ENCODE data around the gene MX1.

Gene MX1

DNA sequence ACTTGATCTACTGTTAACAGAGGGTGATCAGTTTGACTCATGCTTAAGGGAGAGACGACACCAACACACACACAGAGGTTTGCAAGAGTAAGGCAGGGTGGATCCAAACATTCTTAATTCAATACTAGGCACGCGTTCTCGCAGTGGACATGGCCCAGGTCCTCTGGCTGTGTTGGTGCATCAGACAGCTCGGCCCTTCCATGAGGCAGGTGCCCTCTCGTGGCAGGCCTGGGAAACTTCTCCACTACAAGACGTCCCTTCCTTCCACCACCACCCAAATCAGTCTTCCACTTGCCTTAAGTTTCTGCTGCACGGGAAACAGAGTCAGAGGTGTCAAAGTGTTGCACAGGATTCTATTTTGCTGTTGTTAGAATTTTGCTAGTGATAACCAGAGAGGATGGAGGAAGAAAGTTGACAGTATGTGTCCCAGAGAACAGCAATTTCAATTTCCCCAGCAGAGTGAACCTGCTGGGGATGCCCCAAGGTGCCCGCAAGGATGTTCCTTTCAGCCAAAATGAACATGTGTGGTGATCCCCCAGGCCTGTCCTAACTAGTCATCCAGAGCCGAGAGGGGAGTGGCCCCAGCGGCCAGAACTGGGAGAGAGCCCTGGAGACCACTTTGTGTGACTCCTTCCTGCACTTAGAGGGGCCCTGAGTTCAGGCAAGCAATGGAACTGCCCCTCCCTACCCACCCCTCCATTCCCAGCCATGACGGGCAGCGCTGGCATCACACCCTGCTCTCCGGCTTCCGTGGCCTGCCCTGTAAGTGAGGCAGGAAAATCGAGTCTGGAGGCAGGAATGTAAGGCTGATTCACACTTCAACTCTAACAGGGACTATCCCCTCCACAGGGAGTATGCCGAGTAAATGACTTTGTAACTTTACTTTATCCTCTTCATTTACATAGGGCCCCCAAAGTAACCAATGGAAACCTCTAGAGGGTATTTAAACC is 34.8 kb downstream of the MX1 start:
- peak; percentile 55 for DNase-seq

DNA sequence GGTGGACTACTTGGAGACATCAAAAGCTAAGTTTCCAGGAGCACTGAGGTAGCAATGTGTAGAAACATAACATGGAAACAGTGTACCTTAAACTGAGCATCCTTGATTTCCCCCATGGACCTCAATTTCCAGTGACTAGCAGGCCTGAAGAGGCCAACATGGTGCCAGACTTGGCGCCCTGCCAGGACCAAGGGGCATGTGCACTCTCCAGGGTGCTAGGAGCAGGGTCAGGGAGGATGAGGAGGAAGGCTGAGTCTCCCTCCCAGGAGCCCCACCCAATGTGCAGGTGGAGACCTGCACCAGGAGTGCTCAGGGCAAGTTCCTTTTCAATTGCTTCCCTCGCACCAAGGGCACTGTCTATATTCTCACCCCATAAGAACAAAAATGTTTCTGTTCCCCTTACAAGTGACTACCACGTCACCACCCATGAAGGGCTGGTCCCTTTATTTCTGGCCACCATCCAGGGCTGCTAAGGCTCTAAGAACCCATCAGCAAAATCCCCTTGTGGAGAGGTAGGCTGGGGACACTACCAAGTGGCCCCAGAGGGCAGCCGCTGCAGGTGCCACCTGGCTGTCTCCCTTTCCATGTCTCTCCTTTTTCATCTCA is 39.2 kb downstream of the MX1 start:
- no peak for DNase-seq

DNA sequence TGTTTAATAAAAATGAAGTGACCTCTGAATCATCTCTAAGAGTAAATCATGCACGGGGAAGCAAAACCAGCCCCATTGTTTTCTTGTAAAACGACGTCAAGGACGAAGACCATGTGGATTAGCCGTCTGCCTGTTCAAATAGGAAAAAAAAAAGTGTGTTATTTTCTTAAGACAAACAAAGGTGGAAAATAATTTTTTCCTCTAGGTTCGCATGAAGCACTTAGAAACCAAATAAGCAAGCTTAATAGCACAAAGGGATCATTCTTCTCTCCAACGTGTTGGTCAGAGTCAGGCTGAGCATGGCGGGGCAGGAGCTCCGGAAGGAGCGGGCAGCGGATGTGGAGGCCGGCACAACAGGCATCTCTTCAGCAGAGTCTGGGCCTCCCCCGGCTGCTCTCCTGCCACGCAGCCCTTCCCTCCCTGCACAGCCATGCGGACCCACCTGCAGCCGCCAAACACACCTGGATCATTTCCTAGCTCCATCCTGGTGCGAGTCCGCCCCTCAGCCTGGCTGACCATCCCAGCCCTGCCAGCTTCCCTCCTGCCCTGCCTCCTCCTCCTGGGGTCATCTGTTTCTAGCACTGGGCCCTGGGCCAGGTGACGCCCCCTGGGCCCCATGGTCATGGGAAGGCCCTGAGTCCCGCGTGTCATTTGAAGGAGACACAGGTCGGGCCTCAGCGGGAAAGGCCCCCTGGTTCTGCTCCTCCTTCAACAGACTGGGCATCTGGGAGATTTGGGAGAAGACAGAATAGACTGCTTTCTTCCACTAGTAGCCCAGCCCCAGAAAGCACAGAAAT is 40.2 kb downstream of the MX1 start:
- no peak for DNase-seq

DNA sequence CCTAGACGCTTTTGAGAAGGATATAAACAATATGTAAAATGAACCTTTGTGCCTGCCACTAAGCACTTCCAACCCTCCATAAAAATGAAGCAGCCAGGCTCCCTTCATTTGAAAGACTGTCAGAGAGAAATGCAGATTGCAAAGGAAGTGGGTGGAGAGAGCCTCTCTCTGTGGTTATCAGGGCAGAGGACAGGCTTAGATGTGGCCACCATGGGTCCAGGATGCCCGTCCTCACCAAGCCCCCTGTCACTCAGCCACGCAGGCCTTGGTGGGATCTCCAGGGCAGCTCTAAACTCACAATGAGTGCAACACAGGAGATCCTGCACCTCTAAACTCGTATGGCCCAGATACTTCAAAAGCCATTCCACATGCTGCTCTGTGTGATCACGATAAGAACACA is 44.0 kb downstream of the MX1 start:
- DNase-seq = no peak

DNA sequence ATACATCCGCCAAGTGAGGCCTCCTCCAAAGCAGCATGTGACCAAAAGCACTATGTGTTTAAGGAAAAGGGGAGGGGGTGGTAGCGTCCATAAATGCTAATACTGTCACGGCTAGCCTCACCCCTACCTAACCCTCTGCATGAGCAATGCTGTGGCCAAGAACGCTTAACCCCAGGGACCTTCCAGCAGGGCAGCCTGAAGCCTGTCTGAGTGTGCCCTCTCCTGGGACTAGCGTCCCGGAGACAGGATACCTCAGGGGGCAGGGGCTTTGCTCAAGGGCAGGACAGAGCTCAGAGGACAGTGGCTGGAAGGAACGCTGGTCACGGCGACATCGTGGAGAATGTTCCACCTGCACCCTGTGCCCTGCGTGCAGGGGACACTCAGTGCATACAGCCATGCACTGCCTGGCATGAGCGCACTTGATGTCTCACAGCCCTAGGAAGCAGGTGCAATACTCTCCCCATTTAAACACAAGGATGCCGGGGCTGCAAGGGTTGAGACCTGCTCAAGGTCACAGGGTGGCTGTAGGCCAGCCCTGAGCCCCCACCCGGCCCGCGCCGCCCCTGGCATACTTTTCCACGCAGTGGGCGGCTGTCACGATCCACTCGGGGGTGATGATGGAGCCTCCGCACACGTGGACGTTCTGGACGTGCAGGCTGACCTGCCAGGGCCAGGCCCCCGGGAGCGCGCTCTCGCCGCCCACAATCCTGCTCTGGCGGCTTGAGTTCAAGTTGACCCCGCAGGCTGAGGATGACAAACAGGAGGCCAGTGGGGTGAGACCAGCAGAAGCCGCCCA is 46.9 kb downstream of the MX1 start:
- DNase-seq = no peak

DNA sequence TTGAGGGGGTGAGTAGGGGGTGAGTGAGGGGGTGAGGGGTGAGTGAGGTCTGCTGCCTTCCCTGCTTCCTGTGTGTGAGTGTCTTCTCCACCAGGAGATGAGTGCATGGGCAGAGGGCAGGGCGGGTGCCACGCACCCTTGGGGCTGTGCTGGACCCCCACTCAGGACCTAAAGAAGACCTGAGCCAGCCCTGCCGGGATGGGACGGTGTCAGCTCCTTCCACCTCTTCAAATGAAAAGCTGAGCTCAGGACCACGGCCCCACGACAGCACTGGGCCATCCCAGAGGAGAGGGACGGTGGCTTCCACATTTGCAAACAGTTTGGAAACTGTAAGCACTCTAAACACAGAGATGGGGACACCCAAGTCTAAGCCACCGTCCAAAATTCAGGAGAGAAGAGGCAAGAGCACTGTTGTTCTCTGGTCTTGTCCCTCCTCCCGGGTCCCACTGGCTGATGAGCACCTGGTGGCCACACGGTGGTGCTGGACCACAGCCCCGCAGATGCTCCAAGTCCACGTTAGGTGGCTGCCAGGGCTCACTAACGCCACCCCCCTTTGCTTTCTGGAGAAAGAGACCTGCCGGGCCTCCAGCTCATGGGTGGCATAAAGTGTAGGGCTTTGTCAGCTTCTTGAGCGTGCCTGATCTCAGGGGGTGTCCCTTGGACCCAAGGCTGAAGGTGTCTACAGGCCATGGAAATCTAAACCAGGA is 49.8 kb downstream of the MX1 start:
- DNase-seq = no peak

DNA sequence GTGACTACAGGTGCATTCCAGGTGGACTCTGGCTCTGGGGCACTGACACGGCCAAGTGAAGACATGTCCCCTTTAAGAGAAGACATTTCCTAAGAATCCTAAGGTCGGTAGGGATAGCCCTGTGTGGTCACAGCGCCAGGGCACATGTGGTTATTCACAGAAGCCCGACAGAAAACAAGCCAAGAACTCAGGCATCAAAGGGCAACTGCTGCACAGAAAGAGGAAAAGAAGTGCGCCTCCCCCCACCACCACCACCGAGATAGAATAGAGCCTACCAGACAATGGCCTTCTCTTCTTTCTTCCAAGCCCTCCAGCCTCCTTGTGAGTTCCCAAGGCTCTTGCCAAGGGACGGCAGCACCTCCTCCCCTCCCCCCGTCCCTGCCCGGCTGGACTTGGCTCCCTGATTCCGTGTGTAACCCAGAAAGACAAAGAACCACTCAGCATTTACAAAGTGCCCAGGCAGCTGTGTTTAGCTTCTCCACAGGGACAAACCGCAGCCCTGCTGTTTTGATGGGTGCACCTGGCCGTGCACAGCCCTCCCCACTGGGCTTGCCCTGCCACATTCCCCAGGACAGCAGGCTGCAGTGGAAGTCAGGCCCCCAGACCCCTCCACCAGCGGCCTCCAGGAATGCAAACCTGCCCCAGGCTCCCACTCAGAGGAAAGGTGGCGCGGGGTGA is 51.7 kb downstream of the MX1 start:
- no peak for DNase-seq

DNA sequence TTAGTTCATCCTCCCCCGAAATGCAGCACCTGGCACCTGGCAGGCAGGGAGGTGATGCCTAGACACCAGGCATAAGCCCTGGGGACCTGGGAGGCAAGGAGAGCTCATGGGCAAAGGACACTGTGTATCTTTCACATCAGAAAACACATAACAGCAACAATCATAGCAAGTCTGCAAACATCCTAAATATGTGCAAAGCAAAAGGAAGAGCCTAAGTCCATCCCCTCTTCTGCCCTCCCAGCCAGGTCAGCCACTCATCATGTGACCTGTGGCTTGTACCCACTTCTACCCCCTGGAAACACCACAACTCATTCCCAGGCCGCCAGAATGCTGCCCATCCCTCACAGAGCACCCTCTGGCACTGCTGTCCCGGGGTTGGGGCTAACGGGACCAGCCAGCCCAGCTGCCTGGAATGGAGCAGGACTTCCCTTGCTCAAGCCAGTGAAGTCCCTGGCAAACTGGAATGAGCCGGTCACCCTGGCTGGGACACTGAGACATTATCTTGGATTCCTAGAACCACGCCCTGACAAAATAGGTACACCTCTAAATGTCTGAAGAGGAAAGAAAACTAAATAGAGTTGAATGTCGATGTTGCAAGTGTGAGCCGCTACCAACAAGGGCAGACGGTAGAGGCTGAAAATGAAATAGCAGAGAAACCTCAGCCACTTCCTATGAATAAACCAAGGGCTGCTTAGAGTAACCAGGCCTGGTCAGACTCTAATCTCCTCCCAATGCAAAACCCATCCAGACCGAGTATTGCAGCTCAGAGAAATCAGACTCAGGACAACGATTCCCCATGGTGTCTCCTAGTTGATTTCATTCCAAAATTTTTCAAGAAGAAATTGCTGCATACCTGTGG is 52.5 kb downstream of the MX1 start:
- DNase-seq = no peak

DNA sequence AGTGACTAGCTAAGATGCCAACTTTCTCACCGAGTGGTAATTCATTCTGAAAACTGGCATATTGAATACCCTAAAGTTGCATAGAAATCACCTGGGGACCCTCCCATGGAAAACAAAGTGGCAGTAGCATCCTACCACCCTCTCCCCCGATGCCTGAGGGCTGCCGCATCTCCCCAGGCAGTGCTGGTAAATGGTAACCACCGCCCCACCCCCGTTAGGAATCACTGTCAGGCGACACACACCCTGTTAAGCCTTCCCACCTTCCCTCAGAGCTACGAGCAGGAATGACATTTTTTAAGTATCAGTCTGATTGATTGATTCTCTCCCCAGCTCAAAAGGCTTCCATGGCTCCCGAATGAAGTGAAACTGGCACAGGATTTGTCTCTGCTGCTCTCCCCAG is 53.6 kb downstream of the MX1 start:
- DNase-seq = no peak

DNA sequence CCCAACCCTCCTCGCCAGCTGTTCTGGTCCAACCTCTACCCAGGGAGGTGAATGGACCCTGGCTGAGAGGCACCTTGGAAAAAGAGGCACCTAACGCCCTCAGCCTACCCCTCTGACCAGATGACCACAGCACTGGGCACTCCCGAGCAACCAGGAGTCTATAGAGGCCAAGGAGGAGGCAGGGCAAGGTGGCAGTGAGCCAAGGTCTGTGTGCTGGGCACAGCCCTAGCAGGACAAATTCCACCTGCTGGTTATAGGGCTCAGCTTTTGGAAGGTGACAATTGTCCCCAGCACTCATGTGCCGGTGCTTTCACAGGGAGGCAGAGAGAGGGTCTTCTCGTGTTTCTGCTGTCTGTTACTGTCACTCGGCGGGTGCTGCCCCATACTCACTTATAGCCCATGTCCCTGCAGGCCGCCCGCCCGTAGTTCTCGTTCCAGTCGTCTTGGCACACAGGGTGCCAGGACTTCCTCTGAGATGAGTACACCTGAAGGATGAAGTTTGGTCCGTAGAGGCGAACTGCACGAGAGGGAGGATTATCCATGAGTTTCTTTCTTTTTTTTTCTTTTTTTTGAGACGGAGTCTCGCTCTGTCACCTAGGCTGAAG is 54.1 kb downstream of the MX1 start:
- no peak for DNase-seq

DNA sequence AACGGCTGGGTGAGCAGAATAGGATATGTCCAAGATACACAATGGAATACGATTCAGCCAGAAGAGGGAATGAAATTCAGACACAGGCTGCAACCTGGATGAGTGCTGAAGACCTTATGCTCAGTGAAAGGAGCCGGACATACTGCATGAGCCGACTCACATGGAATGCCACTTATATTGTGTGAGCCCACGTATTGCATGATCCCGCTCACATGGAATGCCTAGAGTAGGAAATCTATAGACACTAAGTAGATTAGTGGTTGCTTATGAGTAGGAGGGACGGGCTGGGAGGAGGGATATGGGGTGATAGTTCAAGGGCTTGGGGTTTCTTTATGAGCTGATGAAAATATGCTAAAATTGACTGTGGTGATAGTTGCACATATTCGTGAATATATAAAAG is 55.2 kb downstream of the MX1 start:
- no peak for DNase-seq

DNA sequence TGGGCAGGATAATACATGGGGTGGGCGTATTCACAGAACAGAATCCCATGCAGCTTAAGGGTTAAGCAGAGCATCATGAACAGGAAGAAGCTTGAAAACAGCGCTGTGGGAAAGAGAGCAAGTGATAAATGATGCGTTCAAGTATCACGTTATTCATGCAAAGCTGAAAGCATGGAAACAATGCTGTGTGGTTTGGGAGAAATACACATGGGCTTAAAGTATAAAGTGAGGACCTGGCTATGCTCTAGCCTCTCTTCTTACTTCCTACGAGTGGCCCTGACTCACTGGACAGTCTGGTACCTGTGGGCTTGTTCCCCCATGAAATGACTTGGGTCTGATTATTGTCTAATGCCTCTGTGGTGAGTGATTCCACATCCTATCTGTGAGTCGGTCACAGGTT is 56.3 kb downstream of the MX1 start:
- no peak for DNase-seq

DNA sequence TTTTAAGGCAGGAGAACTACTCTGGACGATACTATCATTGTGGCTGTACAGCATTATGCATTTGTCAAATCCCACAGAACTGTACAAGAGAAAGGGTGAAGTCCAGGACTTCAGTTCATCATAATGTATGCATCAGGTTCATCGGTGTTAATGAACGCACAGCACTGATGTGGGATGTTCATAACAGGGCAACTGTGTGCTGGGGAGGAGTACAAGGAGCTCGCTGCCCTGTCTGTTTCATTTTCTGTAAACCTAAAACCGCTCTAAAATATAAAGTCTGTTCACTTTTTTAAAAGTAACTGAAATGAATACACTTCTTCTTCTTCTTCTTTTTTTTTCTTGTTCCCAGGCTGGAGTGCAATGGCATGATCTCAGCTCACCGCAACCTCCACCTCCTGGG is 56.9 kb downstream of the MX1 start:
- DNase-seq = no peak

DNA sequence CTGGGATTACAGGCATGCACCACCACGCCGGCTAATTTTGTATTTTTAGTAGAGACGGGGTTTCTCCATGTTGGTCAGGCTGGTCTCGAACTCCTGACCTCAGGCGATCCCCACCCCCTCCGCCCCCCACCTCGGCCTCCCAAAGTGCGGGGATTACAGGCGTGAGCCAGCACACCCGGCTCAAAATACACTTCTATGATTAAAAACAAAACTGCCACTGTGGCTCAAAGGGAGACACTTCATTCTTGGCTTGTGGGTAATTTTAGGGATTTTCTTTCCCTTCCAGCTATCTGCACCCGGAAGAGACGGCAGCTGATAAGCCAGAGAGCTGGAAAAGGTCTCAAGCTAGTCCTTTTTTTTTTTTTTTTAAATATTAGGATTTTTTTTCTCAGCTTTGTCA is 57.4 kb downstream of the MX1 start:
- no peak for DNase-seq

DNA sequence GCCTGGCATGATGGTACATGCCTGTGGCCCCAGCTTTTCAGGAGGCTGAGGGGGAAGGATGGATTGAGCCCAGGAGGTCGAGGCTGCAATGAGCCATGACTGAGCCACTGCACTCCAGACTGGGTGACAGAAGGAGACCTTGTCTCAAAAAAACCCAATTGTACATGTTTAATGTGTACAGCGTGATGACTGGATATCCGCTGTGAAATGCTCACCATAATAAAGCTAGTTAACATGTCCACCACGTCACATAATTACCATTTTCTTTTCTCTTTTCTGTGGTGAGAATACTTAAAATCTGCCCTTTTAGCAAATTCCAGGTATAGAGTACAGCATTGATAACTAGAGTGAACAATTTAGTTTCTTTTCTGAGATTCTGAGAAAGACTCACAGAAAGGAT is 57.9 kb downstream of the MX1 start:
- DNase-seq = no peak

DNA sequence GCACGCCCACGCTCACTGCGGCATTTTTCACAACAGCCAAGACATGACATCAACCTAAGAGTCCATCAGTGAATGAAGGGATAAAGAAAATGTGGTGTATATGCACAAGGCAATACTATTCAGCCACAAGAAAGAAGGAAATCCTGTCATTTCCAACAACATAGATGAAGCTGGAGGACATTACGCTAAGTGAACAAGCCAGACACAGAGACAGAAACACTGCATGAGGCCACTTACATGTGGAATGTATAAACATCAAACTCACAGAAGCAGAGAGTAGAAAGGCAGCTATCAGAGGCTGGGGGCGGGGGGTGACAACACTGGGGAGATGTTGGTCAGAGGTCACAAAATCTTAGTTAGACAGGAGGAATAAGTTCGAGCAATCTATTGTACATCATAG is 61.0 kb downstream of the MX1 start:
- DNase-seq = no peak

DNA sequence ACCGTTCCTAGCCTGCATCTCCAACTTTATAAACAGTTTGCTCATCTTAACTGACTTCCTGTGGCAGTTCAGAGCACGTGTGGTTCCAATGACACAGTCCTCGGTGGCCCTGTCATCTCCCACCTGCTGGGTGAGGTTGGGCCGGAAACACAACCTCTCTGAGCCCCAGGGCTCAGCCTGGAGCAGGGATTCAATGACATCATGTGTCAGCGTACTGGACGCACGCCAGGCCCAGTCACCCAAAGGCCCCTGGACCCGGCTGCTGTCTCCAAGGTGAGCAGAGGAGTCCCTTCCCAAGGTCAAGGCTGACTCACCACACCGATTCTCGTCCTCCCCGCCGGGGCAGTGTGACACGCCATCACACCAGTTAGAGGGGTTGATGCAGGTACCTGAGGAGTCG is 62.0 kb downstream of the MX1 start:
- DNase-seq = no peak

DNA sequence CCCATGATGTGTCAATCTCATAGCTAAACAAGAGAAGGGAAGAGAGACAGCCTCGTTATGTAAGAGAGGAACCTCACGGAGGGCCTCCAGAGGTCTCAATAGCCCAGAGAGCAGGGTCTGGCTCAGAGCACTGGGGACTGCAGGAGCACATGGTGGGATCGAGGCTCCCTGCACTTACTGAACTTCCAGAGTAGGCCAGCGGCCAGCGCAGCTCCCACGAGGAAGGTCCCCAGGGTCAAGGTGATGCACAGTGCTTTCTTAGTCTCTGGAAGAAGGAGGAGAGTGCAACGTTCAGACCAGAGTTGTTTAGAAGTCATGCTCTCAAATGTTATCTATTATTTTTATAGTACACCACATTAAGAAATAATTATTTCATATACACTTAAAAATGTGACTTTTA is 63.3 kb downstream of the MX1 start:
- no peak for DNase-seq

DNA sequence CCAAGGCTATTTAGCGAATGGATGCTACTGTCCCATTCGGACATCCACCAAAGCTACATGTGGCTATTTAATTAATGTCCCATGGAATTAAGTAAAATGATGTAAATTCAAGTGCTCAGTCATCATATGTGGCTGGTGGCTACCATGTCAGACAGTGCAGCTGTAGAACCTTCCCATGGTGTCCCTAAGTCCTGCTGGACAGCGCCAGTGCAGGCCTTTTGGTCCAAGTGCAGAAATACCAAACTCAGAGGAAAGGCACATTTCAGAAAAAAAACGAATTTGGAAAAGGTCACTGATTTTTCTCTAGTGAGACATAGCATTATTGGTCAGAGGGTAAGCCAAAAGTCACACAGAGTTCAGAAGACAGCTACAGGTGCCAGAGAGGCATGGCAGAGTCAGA is 64.3 kb downstream of the MX1 start:
- DNase-seq = no peak

DNA sequence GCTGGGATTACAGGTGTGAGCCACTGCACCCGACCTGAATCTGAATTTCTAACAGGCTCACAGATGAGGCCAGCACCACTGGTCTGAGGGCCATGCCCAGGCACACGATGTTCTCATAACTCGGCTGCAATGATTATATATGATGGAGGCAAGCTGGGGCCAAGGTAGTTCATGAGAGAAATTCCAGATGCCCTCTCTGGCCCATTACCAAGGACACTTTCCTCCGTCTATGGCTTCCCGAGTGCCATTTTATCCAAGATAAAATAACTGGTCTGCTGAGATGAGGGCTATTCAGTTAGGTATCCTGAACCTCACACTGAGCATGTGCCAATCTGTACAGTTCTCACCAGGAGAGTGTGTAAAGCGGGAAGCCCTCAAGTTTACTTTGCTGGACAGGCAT is 65.4 kb downstream of the MX1 start:
- DNase-seq = no peak

Measured in CD4-positive, alpha-beta T cell treated with Interferon gamma for 1 hour (primary cell).